ENCODE data around the gene KDM6A.
"Not testable (repeated sequence)": the region's sequence is repeated elsewhere in the genome, so short reads cannot be mapped to it uniquely, and the experiment has no call there.

KDM6A gene

GRCh38 chrX:44967221-44967620 lies 94.2 kb downstream of the KDM6A start:
- no peak for FAIRE-seq

GRCh38 chrX:44970709-44971108 lies 97.7 kb downstream of the KDM6A start:
- no peak for FAIRE-seq

GRCh38 chrX:44971674-44972073 lies 98.7 kb downstream of the KDM6A start:
- no peak for FAIRE-seq

DNA sequence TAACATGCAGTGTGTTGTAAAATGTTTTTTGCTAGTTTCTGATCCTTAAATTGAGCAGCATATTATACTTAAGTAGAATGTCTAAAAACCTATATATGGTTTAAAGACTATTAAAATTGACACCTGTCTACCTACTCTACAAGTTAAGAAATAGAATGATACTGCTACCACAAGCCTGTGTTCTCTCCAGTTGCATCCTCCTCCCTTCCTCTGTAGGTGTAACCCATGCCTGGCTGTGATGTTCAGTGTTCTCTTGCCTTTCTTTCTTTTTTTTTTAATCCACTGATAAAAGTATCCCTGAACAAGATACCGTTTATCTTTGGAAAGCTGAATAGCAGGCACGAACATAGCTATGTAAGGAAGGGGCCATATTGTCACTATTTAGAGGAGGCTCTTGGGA lies 99.1 kb downstream of the KDM6A start:
- FAIRE-seq = no peak

DNA sequence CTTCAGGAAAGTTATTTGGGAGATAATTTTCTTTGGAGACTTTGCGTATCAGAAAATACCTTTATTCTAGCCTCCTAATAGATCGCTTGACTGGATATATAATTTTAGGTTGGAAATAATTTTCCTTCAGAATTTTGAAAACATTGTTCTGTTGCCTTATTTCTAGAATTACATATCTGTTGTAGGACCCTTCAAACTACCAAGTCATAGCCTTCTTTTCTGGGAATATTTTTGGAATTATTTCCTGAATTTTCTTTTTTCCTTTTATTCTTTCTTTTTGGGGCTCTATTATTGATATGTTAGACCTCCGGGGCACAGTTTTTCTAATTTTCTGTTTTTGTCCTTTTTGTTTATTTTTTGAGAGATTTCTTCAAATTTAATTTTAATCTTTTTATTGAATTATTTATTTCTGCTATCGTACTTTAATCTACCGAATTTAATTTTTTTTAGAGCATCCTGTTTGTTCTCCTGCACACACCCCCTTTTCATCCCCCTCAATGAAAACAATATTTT lies 100.5 kb downstream of the KDM6A start:
- FAIRE-seq = no peak

DNA sequence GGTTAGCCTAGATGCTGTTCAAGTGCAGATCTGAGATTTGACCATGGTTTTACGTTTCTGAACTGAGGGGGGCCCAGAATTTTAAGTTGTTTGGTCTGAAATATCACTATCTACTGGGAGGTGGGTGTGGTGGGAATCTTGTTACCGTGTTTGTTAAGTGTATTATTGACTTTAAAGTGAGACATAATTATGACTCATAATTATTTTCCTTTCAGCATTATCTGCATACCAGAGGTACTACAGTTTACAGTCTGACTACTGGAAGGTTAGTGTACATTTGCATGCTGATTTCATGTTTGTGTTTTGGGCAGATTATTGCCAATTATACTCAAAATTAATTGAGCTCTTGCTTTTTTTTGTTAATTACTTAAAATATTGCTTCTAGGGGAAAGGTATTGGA lies 101.5 kb downstream of the KDM6A start:
- no peak for FAIRE-seq

GRCh38 chrX:44975666-44976263 lies 102.8 kb downstream of the KDM6A start:
- FAIRE-seq = no peak

DNA sequence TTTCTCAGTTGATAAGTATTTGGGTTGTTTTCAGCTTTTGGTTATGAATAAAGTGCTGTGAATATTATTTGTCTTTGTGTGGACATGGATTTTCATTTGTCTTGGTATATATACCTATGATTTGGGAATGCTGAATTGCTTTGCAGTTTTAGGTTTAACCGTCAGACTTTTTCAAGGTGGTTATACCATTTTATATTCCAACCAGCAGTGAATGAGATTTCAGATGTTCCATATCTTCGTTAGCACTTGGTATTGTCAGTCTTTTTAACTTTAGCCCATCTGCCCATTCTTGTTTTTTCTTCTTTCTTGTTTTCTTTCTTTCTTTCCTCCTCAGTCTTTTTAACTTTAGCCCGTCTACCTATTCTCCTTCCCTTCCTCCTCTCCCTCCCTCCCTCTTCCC lies 106.0 kb downstream of the KDM6A start:
- FAIRE-seq = no peak

DNA sequence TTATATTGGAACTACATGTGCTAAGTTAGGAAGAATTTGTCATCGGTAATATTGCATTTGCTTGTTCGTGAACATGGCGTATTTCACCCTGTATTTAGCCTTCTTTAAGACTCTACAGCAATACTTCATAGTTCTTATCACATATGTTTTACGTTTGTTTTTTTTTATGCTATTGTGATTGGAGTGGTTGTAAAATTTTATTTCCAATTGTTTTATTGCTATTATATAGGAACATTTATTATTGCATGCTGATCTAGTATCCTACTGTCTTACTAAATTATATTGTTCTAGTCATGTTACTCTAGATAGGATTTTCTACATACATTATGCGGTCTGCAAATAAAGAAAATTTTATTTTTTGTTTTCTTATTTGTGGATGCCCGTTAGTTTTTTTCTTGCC lies 107.4 kb downstream of the KDM6A start:
- FAIRE-seq = no peak

GRCh38 chrX:44980883-44981282 lies 107.9 kb downstream of the KDM6A start:
- no peak for FAIRE-seq

DNA sequence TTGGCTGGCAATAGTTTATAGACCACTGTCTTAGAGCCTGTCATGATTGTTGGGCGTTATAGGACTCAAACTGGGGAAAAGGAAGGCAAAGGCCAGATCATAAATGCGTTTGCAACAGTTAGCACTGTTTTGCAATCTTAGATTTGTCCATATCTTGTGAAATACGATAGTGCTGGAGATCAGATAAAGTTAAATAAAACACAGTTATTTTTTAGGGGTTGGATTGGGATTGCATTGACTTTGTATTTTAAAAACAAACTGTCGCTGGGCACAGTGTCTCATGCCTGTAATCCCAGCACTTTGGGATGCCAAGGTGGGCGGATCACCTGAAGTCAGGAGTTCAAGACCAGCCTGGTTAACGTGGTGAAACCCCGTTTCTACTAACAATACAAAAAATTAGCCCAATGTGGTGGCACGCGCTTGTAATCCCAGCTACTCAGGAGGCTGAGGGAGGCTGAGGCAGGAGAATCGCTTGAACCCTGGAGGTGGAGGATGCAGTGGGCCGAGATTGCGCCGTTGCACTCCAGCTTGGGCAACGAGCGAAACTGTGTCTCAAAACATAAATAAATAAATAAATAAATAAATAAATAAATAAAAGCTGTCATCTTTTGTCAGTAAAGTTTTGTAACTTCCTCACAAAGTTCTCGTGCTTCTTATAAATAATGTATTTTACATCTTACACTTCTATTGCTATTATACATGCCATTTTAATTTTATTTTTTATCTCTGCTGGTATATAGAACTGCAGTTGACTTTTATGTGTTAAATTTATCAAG lies 117.2 kb downstream of the KDM6A start:
- no peak for FAIRE-seq

DNA sequence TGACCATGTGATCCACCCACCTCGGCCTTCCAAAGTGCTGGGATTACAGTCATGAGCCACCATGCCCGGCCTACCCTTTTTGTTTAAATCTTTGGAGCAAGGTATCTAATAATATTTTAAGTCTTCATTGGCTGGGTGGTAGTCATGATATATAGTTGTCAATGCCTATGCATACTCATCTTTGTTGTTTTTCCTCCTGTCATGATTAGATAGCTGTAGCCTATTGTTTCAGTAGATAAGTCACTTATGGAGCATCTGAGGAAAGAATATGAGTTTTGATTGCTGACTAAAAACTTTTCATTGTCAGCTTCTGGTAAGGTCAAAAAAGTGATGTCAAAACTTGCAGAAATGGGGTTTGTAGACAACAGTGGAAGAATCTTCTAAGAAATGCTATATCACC lies 119.8 kb downstream of the KDM6A start:
- FAIRE-seq = no peak

DNA sequence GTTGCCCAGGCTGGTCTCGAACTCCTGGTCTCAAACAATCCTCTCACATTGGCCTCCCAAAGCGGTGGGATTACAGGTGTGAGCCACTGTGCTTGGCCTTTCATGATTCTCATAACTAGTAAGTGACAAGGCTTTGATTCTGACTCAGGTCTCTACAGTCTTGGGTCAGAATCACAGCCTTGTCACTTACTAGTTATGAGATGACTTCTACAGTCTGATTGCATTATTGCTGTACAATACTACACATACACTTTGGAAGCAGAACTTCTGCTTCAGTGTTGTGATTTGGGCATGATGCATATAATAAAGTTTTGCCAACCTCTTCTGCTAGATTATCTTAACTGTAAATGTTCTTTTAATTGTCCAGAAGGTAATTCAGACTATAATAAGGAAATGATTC lies 123.3 kb downstream of the KDM6A start:
- no peak for FAIRE-seq

DNA sequence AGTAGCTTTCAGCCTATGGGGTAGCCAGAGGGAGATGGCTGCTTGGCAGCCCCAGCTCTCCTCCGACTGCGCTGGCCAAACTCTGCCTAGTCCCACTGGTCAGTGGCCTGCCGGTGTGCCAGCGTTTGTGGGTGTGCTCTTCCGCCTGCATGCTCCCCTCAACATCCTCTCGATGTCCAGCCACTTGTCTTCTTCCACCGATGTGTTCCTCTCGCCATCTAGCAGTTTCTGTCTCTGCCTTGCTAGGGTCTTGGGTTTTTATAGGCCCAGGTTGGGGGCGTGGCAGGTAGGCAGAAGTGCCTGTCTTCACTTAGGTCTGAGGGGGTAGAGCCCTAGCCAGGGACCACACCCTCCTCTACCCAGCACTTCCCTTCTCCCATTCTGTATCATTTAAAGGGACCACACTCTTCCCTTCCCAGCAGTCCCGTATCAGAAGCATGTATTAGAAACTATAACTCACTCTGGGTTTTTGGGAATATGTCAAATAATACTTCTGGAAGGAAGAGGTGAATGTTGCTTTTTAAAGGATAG lies 124.4 kb downstream of the KDM6A start:
- FAIRE-seq = no peak

DNA sequence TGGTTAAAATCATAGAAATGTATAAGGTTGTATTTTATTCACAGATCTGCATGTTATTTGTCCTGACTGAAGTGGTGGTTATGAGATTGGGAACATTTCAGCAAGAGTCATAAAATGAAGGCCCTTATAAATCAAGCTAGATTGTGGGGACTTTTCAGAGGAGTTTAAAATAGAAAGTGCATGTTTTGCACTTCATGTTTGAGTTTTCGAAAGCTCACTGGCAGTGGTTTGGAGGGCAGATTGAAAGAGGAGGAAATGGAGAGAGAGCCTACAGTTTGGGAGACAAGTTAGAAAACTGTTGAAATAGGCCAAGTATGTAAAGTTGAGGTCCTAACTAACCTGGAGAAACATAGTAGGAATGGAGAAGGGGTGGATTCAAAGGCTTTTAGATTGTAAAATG lies 124.9 kb downstream of the KDM6A start:
- FAIRE-seq = no peak

- not testable (repeated sequence) for FAIRE-seq
Observed at GRCh38 chrX:44999237-44999636, 126.2 kb downstream of the KDM6A start.

- FAIRE-seq = not testable (repeated sequence)
Observed at GRCh38 chrX:44999872-45000271, 126.9 kb downstream of the KDM6A start.

- FAIRE-seq = no peak
Observed at GRCh38 chrX:45001048-45001447, 128.1 kb downstream of the KDM6A start.

GRCh38 chrX:45003085-45003484 lies 130.1 kb downstream of the KDM6A start:
- no peak for FAIRE-seq

GRCh38 chrX:45006002-45006800 lies 133.2 kb downstream of the KDM6A start:
- no peak for FAIRE-seq

- no peak for FAIRE-seq
Observed at GRCh38 chrX:45007598-45007997, 134.6 kb downstream of the KDM6A start.

DNA sequence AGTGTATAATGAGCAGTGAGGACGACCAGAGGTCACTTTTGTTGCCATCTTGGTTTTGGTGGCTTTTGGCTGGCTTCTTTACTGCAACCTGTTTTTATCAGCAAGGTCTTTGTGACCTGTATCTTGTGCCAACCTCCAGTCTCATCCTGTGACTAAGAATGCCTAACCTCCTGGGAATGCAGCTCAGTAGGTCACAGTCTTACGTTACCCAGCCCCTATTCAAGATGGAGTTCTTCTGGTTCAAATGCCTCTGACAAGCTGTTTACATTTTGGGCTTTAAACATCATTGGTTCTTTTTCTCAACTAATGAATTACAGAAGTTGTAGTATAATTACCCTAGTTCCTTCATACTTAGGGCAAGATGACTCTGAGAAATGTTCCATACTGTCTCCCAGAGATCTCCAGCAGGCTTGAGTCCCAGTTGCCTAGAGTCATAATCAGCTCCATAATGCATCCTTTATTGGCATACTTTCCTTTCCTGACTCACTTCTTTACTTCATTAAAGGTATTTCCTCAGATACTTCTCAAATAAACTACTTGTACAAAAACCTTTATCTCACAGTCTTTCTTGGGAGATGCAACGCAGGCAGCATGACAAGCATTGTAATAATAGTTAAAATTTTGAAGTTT lies 136.5 kb downstream of the KDM6A start:
- FAIRE-seq = no peak

DNA sequence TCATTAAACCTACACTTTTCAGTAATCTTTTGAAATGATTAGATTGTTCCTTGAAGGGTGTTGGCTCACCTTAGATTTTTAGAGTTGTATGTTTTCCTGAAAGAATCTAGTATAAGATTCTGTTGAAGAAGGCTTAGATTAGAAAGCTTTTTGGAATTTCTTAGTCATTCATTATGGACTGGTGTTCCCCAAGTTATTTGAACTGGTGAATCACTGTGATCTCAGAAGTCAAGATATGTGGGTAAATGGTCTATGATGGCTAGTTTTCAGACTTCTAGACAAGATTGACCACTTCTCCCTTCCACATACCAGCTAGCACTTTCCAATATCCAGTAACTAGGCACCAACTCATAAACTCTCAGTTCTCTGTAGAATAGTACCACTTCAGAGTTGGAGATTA lies 138.1 kb downstream of the KDM6A start:
- FAIRE-seq = no peak
